IMR-90 (cell line): ENCODE measurements around the gene ANGPT4. TPM values are rescaled to one million over a fixed set of nuclear protein-coding genes. Genes with fewer than 3 reads are reported as not detected.

Experiments
- ATAC-seq: fragments of 200-7000 bp; cut with Tn5 transposase; 2 replicates; pipeline ENCODE4 v1.9.1; 2020; ENCODE audit warnings: low read depth, mild to moderate bottlenecking, moderate library complexity
- BruUV-seq: library from RNA; stranded (reverse); fragments of 400-500 nt; replicated peaks from 2 replicates; lab custom pipeline; 2021; lab: Mats Ljungman, UMichigan
- CTCF ChIA-PET: fragments of 300-600 bp; formaldehyde crosslinking; extraction: SDS; loops from one replicate; lab custom pipeline; 2021; ENCODE audit warnings: antibody characterized with exemption; lab: Yijun Ruan, JAX
- POLR2A ChIA-PET: fragments of 300-600 bp; sonication (Branson Sonifier 250); formaldehyde crosslinking; loops from one replicate; lab custom pipeline; 2022; ENCODE audit warnings: antibody characterized with exemption; ENCODE audit not compliant: unreplicated experiment; lab: Charles Lee
- DNase-seq: peaks from one replicate; pipeline ENCODE4 v3.0.0; 2013
- H2AFZ ChIP-seq: replicated peaks from 2 replicates; pipeline ENCODE3; 2013; ENCODE audit warnings: low read length, mild to moderate bottlenecking; ENCODE audit not compliant: poor library complexity
- H2AK5ac ChIP-seq: 2 replicates; pipeline ENCODE4 v1.6.1; 2013; ENCODE audit warnings: low read depth, low read length, inconsistent platforms
- H2AK9ac ChIP-seq: replicated peaks from 2 replicates; pipeline ENCODE3; 2013; ENCODE audit warnings: mild to moderate bottlenecking, low read depth, low read length, moderate library complexity; ENCODE audit not compliant: poor library complexity
- H2BK120ac ChIP-seq: 2 replicates; pipeline ENCODE4 v1.6.1; 2013; ENCODE audit warnings: low read depth, low read length, inconsistent platforms
- H2BK15ac ChIP-seq: 3 replicates; pipeline ENCODE4 v1.6.1; 2013; ENCODE audit warnings: low read depth, low read length, inconsistent platforms
- H2BK20ac ChIP-seq: 2 replicates; pipeline ENCODE4 v1.6.1; 2013; ENCODE audit warnings: low read depth, mild to moderate bottlenecking, inconsistent platforms, low read length, moderate library complexity
- H2BK5ac ChIP-seq: 2 replicates; pipeline ENCODE4 v1.6.1; 2013; ENCODE audit warnings: mild to moderate bottlenecking, low read depth, low read length, inconsistent platforms; ENCODE audit not compliant: poor library complexity, severe bottlenecking
- H3K14ac ChIP-seq: replicated peaks from 2 replicates; pipeline ENCODE4 v1.6.1; 2013; ENCODE audit warnings: low read depth, low read length, inconsistent platforms
- H3K18ac ChIP-seq: 2 replicates; pipeline ENCODE4 v1.6.1; 2013; ENCODE audit warnings: low read depth, low read length, control low read depth
- H3K23ac ChIP-seq: 2 replicates; pipeline ENCODE4 v1.6.1; 2013; ENCODE audit warnings: low read depth, low read length, inconsistent platforms
- H3K27ac ChIP-seq: 2 replicates; pipeline ENCODE4 v1.5.1; 2013; ENCODE audit warnings: mild to moderate bottlenecking, control low read depth, low read length; ENCODE audit not compliant: insufficient read depth
- H3K27me3 ChIP-seq: 2 replicates; pipeline ENCODE4 v1.6.1; 2013; ENCODE audit warnings: low read length; ENCODE audit not compliant: control insufficient read depth, insufficient read depth
- H3K36me3 ChIP-seq: 2 replicates; pipeline ENCODE4 v1.6.1; 2013; ENCODE audit warnings: low read length, mixed read lengths; ENCODE audit not compliant: control insufficient read depth, insufficient read depth
- H3K4ac ChIP-seq: 2 replicates; pipeline ENCODE4 v1.6.1; 2013; ENCODE audit warnings: low read depth, low read length, inconsistent platforms
- H3K4me1 ChIP-seq: 2 replicates; pipeline ENCODE4 v1.6.1; 2013; ENCODE audit warnings: low read length, mixed read lengths; ENCODE audit not compliant: control insufficient read depth, insufficient read depth
- H3K4me2 ChIP-seq: 2 replicates; pipeline ENCODE4 v1.6.1; 2013; ENCODE audit warnings: low read depth, mild to moderate bottlenecking, control low read depth, low read length, moderate library complexity
- H3K4me3 ChIP-seq: 2 replicates; pipeline ENCODE4 v1.5.1; 2013; ENCODE audit warnings: low read depth, mild to moderate bottlenecking, control low read depth, low read length, moderate library complexity; ENCODE audit not compliant: insufficient read depth
- H3K56ac ChIP-seq: 2 replicates; pipeline ENCODE4 v1.6.1; 2013; ENCODE audit warnings: low read length, inconsistent platforms; ENCODE audit not compliant: insufficient read depth; ENCODE audit errors: extremely low read depth
- H3K79me1 ChIP-seq, 2 experiments: 2 replicates each; pipeline ENCODE4 v1.6.1; 2013; ENCODE audit warnings: low read length in 2 of 2, inconsistent platforms in 1 of 2, low read depth in 1 of 2
- H3K9ac ChIP-seq: 2 replicates; pipeline ENCODE4 v1.6.1; 2013; ENCODE audit warnings: low read depth, low read length, control low read depth
- H3K9me1 ChIP-seq: 2 replicates; pipeline ENCODE4 v1.6.1; 2013; ENCODE audit warnings: low read length, inconsistent platforms; ENCODE audit not compliant: insufficient read depth
- H3K9me3 ChIP-seq: 2 replicates; pipeline ENCODE4 v1.6.1; 2013; ENCODE audit warnings: low read length; ENCODE audit not compliant: control insufficient read depth, insufficient read depth
- H4K20me1 ChIP-seq: 2 replicates; pipeline ENCODE4 v1.6.1; 2013; ENCODE audit warnings: low read length, inconsistent platforms; ENCODE audit not compliant: insufficient read depth
- H4K5ac ChIP-seq: 2 replicates; pipeline ENCODE4 v1.6.1; 2013; ENCODE audit warnings: mild to moderate bottlenecking, low read depth, low read length, control low read depth
- H4K8ac ChIP-seq, 2 experiments: 2 replicates each; pipeline ENCODE4 v1.6.1; 2013; ENCODE audit warnings: low read depth in 2 of 2, low read length in 2 of 2, control low read depth in 1 of 2, inconsistent platforms in 1 of 2
- H4K91ac ChIP-seq: 2 replicates; pipeline ENCODE4 v1.6.1; 2013; ENCODE audit warnings: low read depth, low read length, inconsistent platforms; ENCODE audit not compliant: insufficient read depth
- BHLHE40 ChIP-seq: fragments of 150-350 bp; IDR thresholded peaks from 2 replicates; pipeline ENCODE4 v1.6.1; 2016; ENCODE audit warnings: mild to moderate bottlenecking, low read depth, low read length
- CEBPB ChIP-seq: IDR thresholded peaks from 2 replicates; pipeline ENCODE4 v1.6.1; 2012; ENCODE audit warnings: low read depth, low read length, improper control_type of control experiment
- CHD1 ChIP-seq: IDR thresholded peaks from 2 replicates; pipeline ENCODE4 v1.6.1; 2012; ENCODE audit warnings: low read depth, low read length, improper control_type of control experiment
- FOS ChIP-seq: fragments of 150-350 bp; IDR thresholded peaks from 2 replicates; pipeline ENCODE4 v1.6.1; 2016; ENCODE audit warnings: low read depth, low read length
- RFX5 ChIP-seq: IDR thresholded peaks from 2 replicates; pipeline ENCODE4 v1.8.0; 2012; ENCODE audit warnings: low read depth, mild to moderate bottlenecking, low read length, moderate library complexity
- WGBS, 2 experiments: methylation state at CpG; one replicate each; pipeline versions ENCODE4 v1.1.5 to v1.1.7; 2013; ENCODE audit warnings: missing lambda C conversion rate in 2 of 2; ENCODE audit not compliant: insufficient read length in 1 of 2; ENCODE audit errors: extremely low coverage in 2 of 2; 5-methylcytosine and 5-hydroxymethylcytosine counted together
- dilution Hi-C: fragments of 300-500 bp; cut with HindIII; formaldehyde crosslinking; loops from one replicate; pipeline ENCODE4 v1.14.3; 2018; ENCODE audit warnings: low sequenced_read_pairs; ENCODE audit not compliant: unreplicated experiment
- in situ Hi-C: fragments of 300-500 bp; cut with MboI; formaldehyde crosslinking; loops from 3 replicates; pipeline ENCODE4 v1.14.3; 2019; ENCODE audit warnings: low sequenced_read_pairs, inconsistent platforms, mixed read lengths
- intact Hi-C: fragments of 100-400 bp; cut with micrococcal nuclease; formaldehyde crosslinking; loops from 2 replicates; pipeline ENCODE4 v1.10.0; 2022
- polyA plus RNA-seq, 3 experiments: library from polyadenylated mRNA; depleted of rRNA; stranded (reverse); fragments of >200 nt; gene quantifications; 2 replicates each; pipeline ENCODE4 v1.2.3, GENCODE V29; 2012; ENCODE audit warnings: low replicate concordance in 1 of 3
- total RNA-seq: library from RNA; depleted of rRNA; stranded (reverse); fragments of >200 nt; gene quantifications from 2 replicates; pipeline ENCODE4 v1.2.3, GENCODE V29; 2012
- TF ChIP-seq, protein P1 (sequence below): fragments of 150-350 bp; IDR thresholded peaks from 2 replicates; pipeline ENCODE4 v1.6.1; 2017; ENCODE audit warnings: mild to moderate bottlenecking, antibody characterized with exemption, low read length, low read depth
- TF ChIP-seq, protein P2 (sequence below): fragments of 150-350 bp; IDR thresholded peaks from 2 replicates; pipeline ENCODE4 v1.6.1; 2016; ENCODE audit warnings: low read depth, mild to moderate bottlenecking, low read length, moderate library complexity, borderline replicate concordance

Gene ANGPT4
- total and polyA plus RNA-seq, 2 of the 4 experiments (the other 2 are of a cell fraction), result not detected

DNA sequence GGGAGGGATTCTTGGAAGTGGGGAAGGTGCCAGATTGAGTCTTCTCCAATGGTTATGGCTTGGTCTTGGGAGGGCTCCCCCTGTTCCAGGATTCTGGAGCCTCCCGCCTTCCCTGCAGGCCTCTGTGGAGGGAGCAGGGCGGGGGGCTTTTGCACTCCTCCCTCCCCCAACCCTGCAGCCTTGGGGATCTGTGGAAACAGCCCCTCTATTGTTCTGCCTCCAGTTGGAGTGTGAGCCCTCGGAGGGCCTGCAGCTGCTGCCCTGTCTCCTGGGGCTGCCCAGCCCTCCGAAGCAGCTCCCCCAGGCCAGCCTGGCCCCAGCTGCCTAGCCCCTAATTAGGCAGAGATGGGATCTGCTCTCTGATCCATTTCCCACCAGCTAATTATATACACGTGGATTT is 67.9 kb downstream of the ANGPT4 start:
- BruUV-seq, result no TSS peak
- Histone ChIP-seq H3K23ac (no peak overlapping the region), H3K9me1 (no peaks in the 10 kb centered on the region; the same call in 1 of the 2 replicates), H3K36me3 (no peaks in the 10 kb centered on the region), H3K79me1 (peaks cover 10 to 20% of the 10 kb centered on the region in 2 experiments; a peak in 3 of 4 replicates), H3K18ac (no peak overlapping the region), H3K9ac (no peak overlapping the region), H2BK5ac (no peak overlapping the region), H4K20me1 (no peaks in the 10 kb centered on the region; the same call in 1 of the 2 replicates), H2BK20ac (no peak overlapping the region), H3K27me3 (no peaks in the 10 kb centered on the region), H4K5ac (no peak overlapping the region), H3K4ac (no peak overlapping the region), H4K8ac (no peak overlapping the region), H3K4me1 (peaks cover 5% of the 10 kb centered on the region), H3K4me2 (no peak overlapping the region), H3K14ac (no peak overlapping the region), H2AFZ (no peak overlapping the region), H4K91ac (no peak overlapping the region), H2BK15ac (no peak overlapping the region), H2BK120ac (no peak overlapping the region), H3K4me3 (no peak overlapping the region), H3K27ac (no peak overlapping the region), H2AK9ac (no peak overlapping the region), H3K9me3 (no peaks in the 10 kb centered on the region), H3K56ac (no peak overlapping the region), H2AK5ac (no peak overlapping the region)
- WGBS, 2 experiments, result 100% methylated on average over 1 of the region's 5 CpGs; no CpG with 5 or more reads in 1 of the 2 experiments
- intact Hi-C loops (no loop called here), in situ Hi-C loops (no loop called here), dilution Hi-C loops (no loop called here)
- DNase-seq (no peak), ATAC-seq (no peak)
- CTCF ChIA-PET, result no interaction called here
- TF ChIP-seq CEBPB (no peak), RFX5 (no peak), CHD1 (no peak), FOS (no peak), BHLHE40 (no peak)
- TF ChIP-seq, protein P1, sequence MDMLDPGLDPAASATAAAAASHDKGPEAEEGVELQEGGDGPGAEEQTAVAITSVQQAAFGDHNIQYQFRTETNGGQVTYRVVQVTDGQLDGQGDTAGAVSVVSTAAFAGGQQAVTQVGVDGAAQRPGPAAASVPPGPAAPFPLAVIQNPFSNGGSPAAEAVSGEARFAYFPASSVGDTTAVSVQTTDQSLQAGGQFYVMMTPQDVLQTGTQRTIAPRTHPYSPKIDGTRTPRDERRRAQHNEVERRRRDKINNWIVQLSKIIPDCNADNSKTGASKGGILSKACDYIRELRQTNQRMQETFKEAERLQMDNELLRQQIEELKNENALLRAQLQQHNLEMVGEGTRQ, result no peak
- TF ChIP-seq, protein P2, sequence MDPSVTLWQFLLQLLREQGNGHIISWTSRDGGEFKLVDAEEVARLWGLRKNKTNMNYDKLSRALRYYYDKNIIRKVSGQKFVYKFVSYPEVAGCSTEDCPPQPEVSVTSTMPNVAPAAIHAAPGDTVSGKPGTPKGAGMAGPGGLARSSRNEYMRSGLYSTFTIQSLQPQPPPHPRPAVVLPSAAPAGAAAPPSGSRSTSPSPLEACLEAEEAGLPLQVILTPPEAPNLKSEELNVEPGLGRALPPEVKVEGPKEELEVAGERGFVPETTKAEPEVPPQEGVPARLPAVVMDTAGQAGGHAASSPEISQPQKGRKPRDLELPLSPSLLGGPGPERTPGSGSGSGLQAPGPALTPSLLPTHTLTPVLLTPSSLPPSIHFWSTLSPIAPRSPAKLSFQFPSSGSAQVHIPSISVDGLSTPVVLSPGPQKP, result no peak
- POLR2A ChIA-PET, result no interaction called here
